Liver (tissue), 9 donors: ENCODE data around the gene GTF2F2. TPM values are rescaled to one million over a fixed set of nuclear protein-coding genes. Genes with fewer than 3 reads are reported as not detected.
"Not testable (repeated sequence)": the region's sequence is repeated elsewhere in the genome, so short reads cannot be mapped to it uniquely, and the experiment has no call there.

ENCODE experiments used
- DNase-seq: peaks from one replicate; pipeline ENCODE4 v3.0.0-alpha.2; 2017; ENCODE audit warnings: low spot score
- H3K27ac ChIP-seq, 2 donors: one replicate each; pipeline ENCODE4 v1.7.0; 2013; ENCODE audit warnings: inconsistent platforms in 2 of 2, low read length in 2 of 2, control low read depth in 1 of 2, low read depth in 1 of 2, mild to moderate bottlenecking in 1 of 2
- H3K27me3 ChIP-seq, 4 donors: one replicate each; pipeline versions ENCODE4 v1.6.1 to v1.7.0; 2013; ENCODE audit warnings: low read length in 3 of 4, inconsistent platforms in 1 of 4, mild to moderate bottlenecking in 1 of 4, moderate library complexity in 1 of 4; ENCODE audit not compliant: control insufficient read depth in 4 of 4, insufficient read depth in 4 of 4
- H3K36me3 ChIP-seq, 4 donors: one replicate each; pipeline versions ENCODE4 v1.6.1 to v1.7.0; 2013; ENCODE audit warnings: low read length in 3 of 4, mild to moderate bottlenecking in 3 of 4, low read depth in 1 of 4, moderate library complexity in 1 of 4; ENCODE audit not compliant: control insufficient read depth in 4 of 4, insufficient read depth in 3 of 4
- H3K4me1 ChIP-seq, 4 donors: one replicate each; pipeline versions ENCODE4 v1.6.1 to v1.7.0; 2013; ENCODE audit warnings: low read length in 3 of 4, mild to moderate bottlenecking in 3 of 4, moderate library complexity in 1 of 4; ENCODE audit not compliant: control insufficient read depth in 4 of 4, insufficient read depth in 4 of 4
- H3K4me3 ChIP-seq, 3 donors: one replicate each; pipeline versions ENCODE4 v1.6.1 to v1.7.0; 2013; ENCODE audit warnings: low read length in 3 of 3, control low read depth in 1 of 3, low read depth in 1 of 3, mild to moderate bottlenecking in 1 of 3
- H3K9ac ChIP-seq, 2 donors: one replicate each; pipeline ENCODE4 v1.7.0; 2013; ENCODE audit warnings: low read length in 2 of 2, mild to moderate bottlenecking in 2 of 2, moderate library complexity in 2 of 2, control low read depth in 1 of 2, low read depth in 1 of 2
- H3K9me3 ChIP-seq, 4 donors: one replicate each; pipeline versions ENCODE4 v1.6.1 to v1.7.0; 2013; ENCODE audit warnings: low read length in 3 of 4; ENCODE audit not compliant: control insufficient read depth in 4 of 4
- FOXA2 ChIP-seq: IDR thresholded peaks from 2 replicates; pipeline ENCODE4 v1.6.1; 2016; ENCODE audit warnings: antibody characterized with exemption
- GABPA ChIP-seq, 2 donors: IDR thresholded peaks in 1 of 2; conservative IDR thresholded peaks in 1 of 2; 2 replicates each; pipeline ENCODE4 v1.6.1; 2016; ENCODE audit warnings: antibody characterized with exemption in 2 of 2, mild to moderate bottlenecking in 1 of 2, moderate library complexity in 1 of 2
- HNF4G ChIP-seq: IDR thresholded peaks from 2 replicates; pipeline ENCODE4 v1.6.1; 2016; ENCODE audit warnings: antibody characterized with exemption
- NR2F2 ChIP-seq: IDR thresholded peaks from 2 replicates; pipeline ENCODE4 v1.6.1; 2016; ENCODE audit warnings: antibody characterized with exemption
- RAD21 ChIP-seq, 2 donors: IDR thresholded peaks; 2 replicates each; pipeline ENCODE4 v1.6.1; 2016; ENCODE audit warnings: antibody characterized with exemption in 2 of 2, mild to moderate bottlenecking in 2 of 2
- RXRA ChIP-seq, 2 donors: IDR thresholded peaks; 2 replicates each; pipeline ENCODE4 v1.6.1; 2017 to 2018; ENCODE audit warnings: antibody characterized with exemption in 2 of 2, mild to moderate bottlenecking in 1 of 2
- SP1 ChIP-seq: IDR thresholded peaks from 2 replicates; pipeline ENCODE4 v1.6.1; 2018; ENCODE audit warnings: antibody characterized with exemption, mild to moderate bottlenecking
- TAF1 ChIP-seq: conservative IDR thresholded peaks from 2 replicates; pipeline ENCODE4 v1.6.1; 2016; ENCODE audit warnings: antibody characterized with exemption, mild to moderate bottlenecking
- YY1 ChIP-seq: IDR thresholded peaks from 2 replicates; pipeline ENCODE4 v1.6.1; 2016; ENCODE audit warnings: antibody characterized with exemption, mild to moderate bottlenecking
- WGBS: extraction: QIAGEN DNeasy Blood & Tissue Kit; methylation state at CpG from one replicate; pipeline ENCODE4 v1.1.7; 2013; 5-methylcytosine and 5-hydroxymethylcytosine counted together
- polyA plus RNA-seq, 2 donors: library from polyadenylated mRNA; stranded (reverse) in 1 of 2; unstranded in 1 of 2; fragments of 200-250 nt in 1 of 2; fragments of >200 nt in 1 of 2; fragmentation: Nextera tagmentation in 1 of 2; extraction: Ambion mirVana in 1 of 2; gene quantifications; one replicate each; pipeline versions ENCODE4 v1.2.1 to v1.2.3, GENCODE V29; 2013 to 2015
- total RNA-seq, 2 donors: library from RNA; depleted of rRNA; stranded (reverse); fragments of >200 nt; gene quantifications; one replicate each; pipeline ENCODE4 v1.2.3, GENCODE V29; 2014
- TF ChIP-seq, protein P1 (sequence below): fragments of 150-350 bp; IDR thresholded peaks from 2 replicates; pipeline ENCODE4 v1.5.1; 2017; ENCODE audit warnings: improper control_type of control experiment, low read depth, low read length; ENCODE audit not compliant: missing input control
- TF ChIP-seq, protein P2 (sequence below): IDR thresholded peaks from 2 replicates; pipeline ENCODE4 v1.6.1; 2016; ENCODE audit warnings: antibody characterized with exemption, mild to moderate bottlenecking
- TF ChIP-seq, protein P3 (sequence below): IDR thresholded peaks from 2 replicates; pipeline ENCODE4 v1.6.1; 2016; ENCODE audit warnings: antibody characterized with exemption
- donor health status: healthy.
- donor health status: healthy.
- donor health status: healthy.
- donor health status: healthy.
- donor health status: healthy.

Gene GTF2F2
- total and polyA plus RNA-seq, 4 donors, result 6.0 to 8.5 (median 7.3) TPM

DNA sequence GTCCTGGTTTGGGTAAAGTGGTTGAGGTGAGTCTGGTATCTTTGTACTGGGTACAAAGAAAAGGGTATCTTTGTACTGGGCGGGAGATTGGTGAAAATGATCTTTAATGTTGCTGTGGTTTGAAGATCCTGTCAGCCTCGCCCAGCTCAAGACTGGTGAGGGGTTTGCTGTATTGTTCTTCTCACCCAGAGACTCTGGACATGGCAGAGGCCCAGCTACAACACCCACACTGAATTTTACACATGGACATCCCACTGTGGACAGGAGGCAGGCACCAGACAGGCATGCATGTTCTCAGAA, 177.8 kb downstream of the GTF2F2 start:
- no peaks in the 10 kb centered on the region for H3K9me3 ChIP-seq
- no peak for DNase-seq
- WGBS, result 88% methylated on average over 2 of the region's 2 CpGs
- H3K4me3 ChIP-seq, result no peak overlapping the region
- H3K27me3 ChIP-seq, result no peaks in the 10 kb centered on the region
- no peak for TF ChIP-seq RXRA (IDR thresholded peaks at IDR 0.05)
- H3K36me3 ChIP-seq, result no peaks in the 10 kb centered on the region
- no peak overlapping the region for H3K9ac ChIP-seq
- no peak overlapping the region for H3K27ac ChIP-seq
- no peaks in the 10 kb centered on the region for H3K4me1 ChIP-seq

DNA sequence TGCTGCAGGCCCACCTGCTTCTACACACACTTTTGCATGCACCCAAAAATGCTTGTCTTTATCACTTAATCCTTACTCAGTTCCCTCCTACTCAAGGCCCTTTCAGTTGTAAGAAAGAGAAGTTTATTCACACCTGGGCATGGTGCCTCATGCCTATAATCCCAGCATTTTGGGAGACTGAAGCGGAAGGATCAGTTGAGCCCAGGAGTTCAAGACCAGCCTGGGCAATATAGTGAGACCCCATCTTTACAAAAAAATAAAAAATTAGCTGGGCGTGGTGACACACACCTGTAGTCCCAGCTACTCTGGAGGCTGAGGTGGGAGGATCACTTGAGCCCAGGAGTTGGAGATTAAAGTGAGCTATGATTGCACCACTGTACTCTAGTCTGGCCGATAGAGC, 178.2 kb downstream of the GTF2F2 start:
- WGBS, result 95% methylated on average over 3 of the region's 3 CpGs
- H3K4me1 ChIP-seq, DNase-seq, H3K9ac ChIP-seq, H3K27me3 ChIP-seq, H3K36me3 ChIP-seq, H3K9me3 ChIP-seq, H3K27ac ChIP-seq, H3K4me3 ChIP-seq: not testable (repeated sequence)

DNA sequence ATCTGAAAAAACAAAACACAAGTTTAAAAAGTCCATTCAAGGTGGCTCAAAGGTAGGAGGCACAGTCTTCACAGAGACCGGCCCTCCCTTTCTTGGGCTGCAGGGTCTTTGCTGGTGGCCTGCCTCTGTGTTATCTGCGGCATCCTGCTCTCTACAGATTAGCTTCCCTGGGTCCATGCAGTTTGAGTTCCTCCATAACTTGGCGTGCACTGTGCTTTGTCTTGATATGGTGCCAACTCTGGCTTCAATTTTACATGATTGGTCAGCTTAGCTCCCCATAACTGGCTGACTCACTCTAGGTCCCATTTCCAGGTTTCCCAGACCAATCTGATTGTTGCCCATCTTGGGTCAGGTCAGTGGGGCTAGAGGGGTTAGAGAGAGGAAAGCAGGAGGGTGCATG, 178.9 kb downstream of the GTF2F2 start:
- Histone ChIP-seq H3K27ac (no peak overlapping the region), H3K4me3 (no peak overlapping the region), H3K9ac (no peak overlapping the region), H3K4me1 (no peaks in the 10 kb centered on the region), H3K9me3 (no peaks in the 10 kb centered on the region), H3K27me3 (no peaks in the 10 kb centered on the region), H3K36me3 (no peaks in the 10 kb centered on the region)
- DNase-seq, result no peak
- no peak for TF ChIP-seq RXRA (IDR thresholded peaks at IDR 0.05)
- 75% methylated on average over 3 of the region's 3 CpGs for WGBS

- no peak overlapping the region for H3K9ac ChIP-seq
- H3K4me1 ChIP-seq, result no peaks in the 10 kb centered on the region
- TF ChIP-seq TAF1 (no peak), NR2F2 (no peak), FOXA2 (no peak), GABPA (IDR thresholded peaks at IDR 0.05 in 1 of 2, conservative IDR thresholded peaks at IDR 0.05 in 1 of 2) (no peak), RAD21 (IDR thresholded peaks at IDR 0.05) (no peak), SP1 (no peak), YY1 (no peak), HNF4G (no peak)
- TF ChIP-seq, protein P1, sequence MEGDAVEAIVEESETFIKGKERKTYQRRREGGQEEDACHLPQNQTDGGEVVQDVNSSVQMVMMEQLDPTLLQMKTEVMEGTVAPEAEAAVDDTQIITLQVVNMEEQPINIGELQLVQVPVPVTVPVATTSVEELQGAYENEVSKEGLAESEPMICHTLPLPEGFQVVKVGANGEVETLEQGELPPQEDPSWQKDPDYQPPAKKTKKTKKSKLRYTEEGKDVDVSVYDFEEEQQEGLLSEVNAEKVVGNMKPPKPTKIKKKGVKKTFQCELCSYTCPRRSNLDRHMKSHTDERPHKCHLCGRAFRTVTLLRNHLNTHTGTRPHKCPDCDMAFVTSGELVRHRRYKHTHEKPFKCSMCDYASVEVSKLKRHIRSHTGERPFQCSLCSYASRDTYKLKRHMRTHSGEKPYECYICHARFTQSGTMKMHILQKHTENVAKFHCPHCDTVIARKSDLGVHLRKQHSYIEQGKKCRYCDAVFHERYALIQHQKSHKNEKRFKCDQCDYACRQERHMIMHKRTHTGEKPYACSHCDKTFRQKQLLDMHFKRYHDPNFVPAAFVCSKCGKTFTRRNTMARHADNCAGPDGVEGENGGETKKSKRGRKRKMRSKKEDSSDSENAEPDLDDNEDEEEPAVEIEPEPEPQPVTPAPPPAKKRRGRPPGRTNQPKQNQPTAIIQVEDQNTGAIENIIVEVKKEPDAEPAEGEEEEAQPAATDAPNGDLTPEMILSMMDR, result no peak
- TF ChIP-seq, protein P2, sequence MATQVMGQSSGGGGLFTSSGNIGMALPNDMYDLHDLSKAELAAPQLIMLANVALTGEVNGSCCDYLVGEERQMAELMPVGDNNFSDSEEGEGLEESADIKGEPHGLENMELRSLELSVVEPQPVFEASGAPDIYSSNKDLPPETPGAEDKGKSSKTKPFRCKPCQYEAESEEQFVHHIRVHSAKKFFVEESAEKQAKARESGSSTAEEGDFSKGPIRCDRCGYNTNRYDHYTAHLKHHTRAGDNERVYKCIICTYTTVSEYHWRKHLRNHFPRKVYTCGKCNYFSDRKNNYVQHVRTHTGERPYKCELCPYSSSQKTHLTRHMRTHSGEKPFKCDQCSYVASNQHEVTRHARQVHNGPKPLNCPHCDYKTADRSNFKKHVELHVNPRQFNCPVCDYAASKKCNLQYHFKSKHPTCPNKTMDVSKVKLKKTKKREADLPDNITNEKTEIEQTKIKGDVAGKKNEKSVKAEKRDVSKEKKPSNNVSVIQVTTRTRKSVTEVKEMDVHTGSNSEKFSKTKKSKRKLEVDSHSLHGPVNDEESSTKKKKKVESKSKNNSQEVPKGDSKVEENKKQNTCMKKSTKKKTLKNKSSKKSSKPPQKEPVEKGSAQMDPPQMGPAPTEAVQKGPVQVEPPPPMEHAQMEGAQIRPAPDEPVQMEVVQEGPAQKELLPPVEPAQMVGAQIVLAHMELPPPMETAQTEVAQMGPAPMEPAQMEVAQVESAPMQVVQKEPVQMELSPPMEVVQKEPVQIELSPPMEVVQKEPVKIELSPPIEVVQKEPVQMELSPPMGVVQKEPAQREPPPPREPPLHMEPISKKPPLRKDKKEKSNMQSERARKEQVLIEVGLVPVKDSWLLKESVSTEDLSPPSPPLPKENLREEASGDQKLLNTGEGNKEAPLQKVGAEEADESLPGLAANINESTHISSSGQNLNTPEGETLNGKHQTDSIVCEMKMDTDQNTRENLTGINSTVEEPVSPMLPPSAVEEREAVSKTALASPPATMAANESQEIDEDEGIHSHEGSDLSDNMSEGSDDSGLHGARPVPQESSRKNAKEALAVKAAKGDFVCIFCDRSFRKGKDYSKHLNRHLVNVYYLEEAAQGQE, result no peak
- TF ChIP-seq, protein P3, sequence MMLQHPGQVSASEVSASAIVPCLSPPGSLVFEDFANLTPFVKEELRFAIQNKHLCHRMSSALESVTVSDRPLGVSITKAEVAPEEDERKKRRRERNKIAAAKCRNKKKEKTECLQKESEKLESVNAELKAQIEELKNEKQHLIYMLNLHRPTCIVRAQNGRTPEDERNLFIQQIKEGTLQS, result no peak
- no peak overlapping the region for H3K4me3 ChIP-seq
- no peaks in the 10 kb centered on the region for H3K9me3 ChIP-seq
- no peak overlapping the region for H3K27ac ChIP-seq
- no peaks in the 10 kb centered on the region for H3K36me3 ChIP-seq
- no peaks in the 10 kb centered on the region for H3K27me3 ChIP-seq
- WGBS, result 63% methylated on average over 9 of the region's 9 CpGs
- no peak for DNase-seq
These were observed 180.1 kb downstream of the GTF2F2 start for GRCh38 chr13:45300190-45300985.
